ENCODE data around the gene NUPR1. TPM values are rescaled to one million over a fixed set of nuclear protein-coding genes. Genes with fewer than 3 reads are reported as not detected.

The NUPR1 gene
- total RNA-seq, 1 donor from 2014 or later, result 3.8 TPM

- H3K36me3 ChIP-seq (ENCODE audit: insufficient read depth, low read length), result peaks cover 5% of the 10 kb centered on the region
- FAIRE-seq, result no peak
- no peaks in the 10 kb centered on the region for H3K4me1 ChIP-seq (ENCODE audit: insufficient read depth, low read length)
- no peak overlapping the region for H2AFZ ChIP-seq (ENCODE audit: low read depth, low read length)
- H4K20me1 ChIP-seq (ENCODE audit: insufficient read depth, low read length), result no peaks in the 10 kb centered on the region
- H3K9me3 ChIP-seq (ENCODE audit: insufficient read depth, low read depth, low read length), result no peaks in the 10 kb centered on the region
- Mint-ChIP-seq H3K36me3 (ENCODE audit: low read depth, unreplicated experiment) (peaks cover 37% of the 10 kb centered on the region), H3K27me3 (ENCODE audit: low read depth, unreplicated experiment) (no peaks in the 10 kb centered on the region), H3K9me3 (ENCODE audit: unreplicated experiment) (no peaks in the 10 kb centered on the region), H3K27ac (ENCODE audit: unreplicated experiment) (no peak overlapping the region), H3K4me1 (ENCODE audit: low read depth, unreplicated experiment) (peaks cover 2% of the 10 kb centered on the region), H3K4me3 (ENCODE audit: unreplicated experiment) (no peak overlapping the region)
- no peak overlapping the region for H3K4me3 ChIP-seq (ENCODE audit: insufficient read depth, low read depth, low read length)
- no peak overlapping the region for H3K9ac ChIP-seq (ENCODE audit: low read length)
- no peak overlapping the region for H3K4me2 ChIP-seq (ENCODE audit: low read length)
- DNase-seq (ENCODE audit: low read depth), result no peak
- no peaks in the 10 kb centered on the region for H3K27me3 ChIP-seq (ENCODE audit: insufficient read depth, low read length)
- no peak overlapping the region for H3K27ac ChIP-seq (ENCODE audit: low read depth, low read length)
- H3K79me2 ChIP-seq (ENCODE audit: insufficient read depth, low read length), result no peaks in the 10 kb centered on the region
- no peak for TF ChIP-seq EZH2 (IDR thresholded peaks at IDR 0.05; ENCODE audit: insufficient read depth, low read length)
- TF ChIP-seq, protein P1, sequence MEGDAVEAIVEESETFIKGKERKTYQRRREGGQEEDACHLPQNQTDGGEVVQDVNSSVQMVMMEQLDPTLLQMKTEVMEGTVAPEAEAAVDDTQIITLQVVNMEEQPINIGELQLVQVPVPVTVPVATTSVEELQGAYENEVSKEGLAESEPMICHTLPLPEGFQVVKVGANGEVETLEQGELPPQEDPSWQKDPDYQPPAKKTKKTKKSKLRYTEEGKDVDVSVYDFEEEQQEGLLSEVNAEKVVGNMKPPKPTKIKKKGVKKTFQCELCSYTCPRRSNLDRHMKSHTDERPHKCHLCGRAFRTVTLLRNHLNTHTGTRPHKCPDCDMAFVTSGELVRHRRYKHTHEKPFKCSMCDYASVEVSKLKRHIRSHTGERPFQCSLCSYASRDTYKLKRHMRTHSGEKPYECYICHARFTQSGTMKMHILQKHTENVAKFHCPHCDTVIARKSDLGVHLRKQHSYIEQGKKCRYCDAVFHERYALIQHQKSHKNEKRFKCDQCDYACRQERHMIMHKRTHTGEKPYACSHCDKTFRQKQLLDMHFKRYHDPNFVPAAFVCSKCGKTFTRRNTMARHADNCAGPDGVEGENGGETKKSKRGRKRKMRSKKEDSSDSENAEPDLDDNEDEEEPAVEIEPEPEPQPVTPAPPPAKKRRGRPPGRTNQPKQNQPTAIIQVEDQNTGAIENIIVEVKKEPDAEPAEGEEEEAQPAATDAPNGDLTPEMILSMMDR (IDR thresholded peaks at IDR 0.05; ENCODE audit: insufficient read depth, low read depth, low read length), result no peak
Measured at GRCh38 chr16:28586466-28586865, 47.7 kb upstream of the NUPR1 start.

- Mint-ChIP-seq H3K27ac (ENCODE audit: unreplicated experiment) (no peak overlapping the region), H3K36me3 (ENCODE audit: low read depth, unreplicated experiment) (peaks cover 36% of the 10 kb centered on the region), H3K4me1 (ENCODE audit: low read depth, unreplicated experiment) (peaks cover 2% of the 10 kb centered on the region), H3K9me3 (ENCODE audit: unreplicated experiment) (no peaks in the 10 kb centered on the region), H3K27me3 (ENCODE audit: low read depth, unreplicated experiment) (no peaks in the 10 kb centered on the region), H3K4me3 (ENCODE audit: unreplicated experiment) (no peak overlapping the region)
- Histone ChIP-seq H3K4me1 (ENCODE audit: insufficient read depth, low read length) (no peaks in the 10 kb centered on the region), H2AFZ (ENCODE audit: low read depth, low read length) (no peak overlapping the region), H3K9me3 (ENCODE audit: insufficient read depth, low read depth, low read length) (no peaks in the 10 kb centered on the region), H3K79me2 (ENCODE audit: insufficient read depth, low read length) (no peaks in the 10 kb centered on the region), H3K27me3 (ENCODE audit: insufficient read depth, low read length) (no peaks in the 10 kb centered on the region), H3K9ac (ENCODE audit: low read length) (no peak overlapping the region), H3K36me3 (ENCODE audit: insufficient read depth, low read length) (peaks cover 5% of the 10 kb centered on the region), H3K27ac (ENCODE audit: low read depth, low read length) (no peak overlapping the region), H3K4me2 (ENCODE audit: low read length) (no peak overlapping the region), H4K20me1 (ENCODE audit: insufficient read depth, low read length) (no peaks in the 10 kb centered on the region), H3K4me3 (ENCODE audit: insufficient read depth, low read depth, low read length) (no peak overlapping the region)
- FAIRE-seq, result no peak
- no peak for DNase-seq (ENCODE audit: low read depth)
- TF ChIP-seq, protein P1 (IDR thresholded peaks at IDR 0.05; ENCODE audit: insufficient read depth, low read depth, low read length), result no peak
- no peak for TF ChIP-seq EZH2 (IDR thresholded peaks at IDR 0.05; ENCODE audit: insufficient read depth, low read length)
Measured at GRCh38 chr16:28585674-28586073, 46.9 kb upstream of the NUPR1 start.

- no peak overlapping the region for H3K27ac Mint-ChIP-seq (ENCODE audit: unreplicated experiment)
- Histone ChIP-seq H3K9ac (ENCODE audit: low read length) (no peak overlapping the region), H3K79me2 (ENCODE audit: insufficient read depth, low read length) (no peaks in the 10 kb centered on the region), H3K36me3 (ENCODE audit: insufficient read depth, low read length) (no peaks in the 10 kb centered on the region), H3K9me3 (ENCODE audit: insufficient read depth, low read depth, low read length) (no peaks in the 10 kb centered on the region), H3K27ac (ENCODE audit: low read depth, low read length) (no peak overlapping the region), H3K4me2 (ENCODE audit: low read length) (no peak overlapping the region), H3K4me1 (ENCODE audit: insufficient read depth, low read length) (no peaks in the 10 kb centered on the region), H3K4me3 (ENCODE audit: insufficient read depth, low read depth, low read length) (no peak overlapping the region), H2AFZ (ENCODE audit: low read depth, low read length) (no peak overlapping the region), H3K27me3 (ENCODE audit: insufficient read depth, low read length) (no peaks in the 10 kb centered on the region), H4K20me1 (ENCODE audit: insufficient read depth, low read length) (peaks cover 1% of the 10 kb centered on the region)
- FAIRE-seq, result no peak
- peaks cover 1% of the 10 kb centered on the region for H3K4me1 Mint-ChIP-seq (ENCODE audit: low read depth, unreplicated experiment)
- H3K4me3 Mint-ChIP-seq (ENCODE audit: unreplicated experiment), result no peak overlapping the region
- H3K27me3 Mint-ChIP-seq (ENCODE audit: low read depth, unreplicated experiment), result no peaks in the 10 kb centered on the region
- peaks cover 28% of the 10 kb centered on the region for H3K36me3 Mint-ChIP-seq (ENCODE audit: low read depth, unreplicated experiment)
- H3K9me3 Mint-ChIP-seq (ENCODE audit: unreplicated experiment), result no peaks in the 10 kb centered on the region
- DNase-seq (ENCODE audit: low read depth), result no peak
- no peak for TF ChIP-seq EZH2 (IDR thresholded peaks at IDR 0.05; ENCODE audit: insufficient read depth, low read length)
- TF ChIP-seq, protein P1 (IDR thresholded peaks at IDR 0.05; ENCODE audit: insufficient read depth, low read depth, low read length), result no peak
Measured at GRCh38 chr16:28580726-28581315, 42.0 kb upstream of the NUPR1 start.
